ENCODE results near the gene BCDIN3D.

- no peak for TF ChIP-seq CTCF (IDR thresholded peaks at IDR 0.05; ENCODE audit: extremely low read depth in 1 of 2, insufficient read depth in 1 of 2, low read depth in 1 of 2, low read length in 2 of 2)
- no peak for TF ChIP-seq POLR2A (IDR thresholded peaks at IDR 0.05; ENCODE audit: low read depth, low read length)
- TF ChIP-seq MYC (IDR thresholded peaks at IDR 0.05; ENCODE audit: low read depth, low read length): no peak
- no peak for TF ChIP-seq MAX (IDR thresholded peaks at IDR 0.05; ENCODE audit: insufficient read depth, insufficient read length)
Measured at GRCh38 chr12:49889361-49890095, 46.6 kb upstream of the BCDIN3D start.
